ENCODE data around the gene CFLAR. TPM values are rescaled to one million over a fixed set of nuclear protein-coding genes. Genes with fewer than 3 reads are reported as not detected.

CFLAR gene
- total RNA-seq = 56.2 and 103 TPM in 2 replicates

GRCh38 chr2:201116115-201116958 lies at the start of gene CFLAR:
TSS of gene CFLAR (plus strand) at chr2:201116164. CDS start at chr2:201129866, 13,702 bp downstream.
- TF ChIP-seq, protein P1, sequence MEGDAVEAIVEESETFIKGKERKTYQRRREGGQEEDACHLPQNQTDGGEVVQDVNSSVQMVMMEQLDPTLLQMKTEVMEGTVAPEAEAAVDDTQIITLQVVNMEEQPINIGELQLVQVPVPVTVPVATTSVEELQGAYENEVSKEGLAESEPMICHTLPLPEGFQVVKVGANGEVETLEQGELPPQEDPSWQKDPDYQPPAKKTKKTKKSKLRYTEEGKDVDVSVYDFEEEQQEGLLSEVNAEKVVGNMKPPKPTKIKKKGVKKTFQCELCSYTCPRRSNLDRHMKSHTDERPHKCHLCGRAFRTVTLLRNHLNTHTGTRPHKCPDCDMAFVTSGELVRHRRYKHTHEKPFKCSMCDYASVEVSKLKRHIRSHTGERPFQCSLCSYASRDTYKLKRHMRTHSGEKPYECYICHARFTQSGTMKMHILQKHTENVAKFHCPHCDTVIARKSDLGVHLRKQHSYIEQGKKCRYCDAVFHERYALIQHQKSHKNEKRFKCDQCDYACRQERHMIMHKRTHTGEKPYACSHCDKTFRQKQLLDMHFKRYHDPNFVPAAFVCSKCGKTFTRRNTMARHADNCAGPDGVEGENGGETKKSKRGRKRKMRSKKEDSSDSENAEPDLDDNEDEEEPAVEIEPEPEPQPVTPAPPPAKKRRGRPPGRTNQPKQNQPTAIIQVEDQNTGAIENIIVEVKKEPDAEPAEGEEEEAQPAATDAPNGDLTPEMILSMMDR (conservative IDR thresholded peaks at IDR 0.05; ENCODE audit: low read depth, low read length) = no peak
- peak within 1 kb of the TSS; percentile 83 for H3K4me3 ChIP-seq (ENCODE audit: low read depth, low read length)
- DNase-seq (ENCODE audit: low read depth) = no peak

DNA sequence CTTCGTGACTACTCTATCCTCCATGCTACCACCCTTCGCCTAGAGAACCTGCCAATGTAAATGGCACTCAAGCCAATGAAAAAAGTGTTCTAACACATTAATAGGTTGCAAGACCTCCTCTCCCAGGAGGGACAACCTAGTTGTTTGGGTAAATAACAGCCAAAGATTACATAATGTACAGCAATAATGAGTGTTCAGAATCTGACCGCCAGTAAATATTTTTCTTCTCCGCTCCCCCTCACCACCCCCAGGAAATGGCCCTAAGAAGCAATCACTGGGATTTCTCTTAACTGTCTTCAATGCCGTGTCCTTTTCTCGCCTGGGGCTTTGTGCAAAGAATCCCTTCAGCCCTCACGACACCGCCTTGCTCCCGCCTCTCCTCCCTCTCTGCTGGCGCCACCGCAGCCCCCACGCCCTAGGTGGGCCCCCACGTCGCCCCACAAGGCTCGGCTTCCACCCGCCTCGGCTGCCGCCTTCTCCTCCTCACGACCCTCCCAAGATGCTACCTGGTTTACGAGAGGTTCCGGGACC lies 45.0 kb upstream of the CFLAR start:
- peak overlapping the region; percentile 93 for H3K4me3 ChIP-seq (ENCODE audit: low read depth, low read length)
- DNase-seq (ENCODE audit: low read depth) = no peak
- TF ChIP-seq, protein P1 (conservative IDR thresholded peaks at IDR 0.05; ENCODE audit: low read depth, low read length) = no peak

DNA sequence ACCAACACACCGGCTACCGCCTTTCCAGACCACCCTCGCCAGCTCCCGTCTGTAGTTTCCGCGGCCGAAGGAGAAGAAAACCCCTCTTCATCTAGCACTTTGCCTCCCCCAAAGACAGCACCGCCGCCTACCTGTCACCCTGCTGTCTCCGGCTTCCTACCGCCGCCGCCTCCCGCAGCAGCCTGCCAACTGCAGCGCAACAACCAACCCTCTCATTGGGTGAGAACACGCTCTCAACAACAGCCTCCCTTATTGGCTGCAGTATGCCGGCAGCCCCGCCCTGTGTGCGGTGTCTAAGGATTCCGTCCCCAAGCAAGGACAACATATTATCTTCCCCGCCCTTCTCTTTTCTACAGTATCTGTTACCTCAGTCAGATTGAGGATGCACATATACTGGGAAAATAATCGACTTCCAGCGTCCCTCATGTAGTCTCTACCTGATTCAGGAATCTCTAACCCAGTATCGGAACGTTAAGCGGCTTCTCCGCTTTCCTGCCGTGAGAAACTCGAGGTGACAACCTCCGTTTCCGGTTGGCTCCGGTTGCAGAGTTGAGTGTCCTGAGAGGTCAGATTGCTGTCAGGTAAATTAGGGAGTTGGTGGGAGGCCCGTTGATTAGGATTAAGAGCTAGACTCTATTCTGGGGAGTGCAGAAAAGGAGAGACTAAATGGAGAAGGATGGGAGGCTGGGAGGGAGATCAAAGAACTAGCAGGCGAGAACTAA lies 44.3 kb upstream of the CFLAR start, which contains the start of the genes HYCC2 and NDUFB3:
Gene HYCC2 (minus strand): TSS at position 193 of the 722 bp plus-strand sequence. CDS start 47,662 bp downstream, outside the sequence.
Gene NDUFB3 (plus strand): TSS at position 523 of the 722 bp plus-strand sequence. CDS start 6,882 bp downstream, outside the sequence.
- TF ChIP-seq, protein P1 (conservative IDR thresholded peaks at IDR 0.05; ENCODE audit: low read depth, low read length) = peak; percentile 41
- peak within 1 kb of the TSS; percentile 93 for H3K4me3 ChIP-seq (ENCODE audit: low read depth, low read length)
- DNase-seq (ENCODE audit: low read depth) = peak; percentile 80

DNA sequence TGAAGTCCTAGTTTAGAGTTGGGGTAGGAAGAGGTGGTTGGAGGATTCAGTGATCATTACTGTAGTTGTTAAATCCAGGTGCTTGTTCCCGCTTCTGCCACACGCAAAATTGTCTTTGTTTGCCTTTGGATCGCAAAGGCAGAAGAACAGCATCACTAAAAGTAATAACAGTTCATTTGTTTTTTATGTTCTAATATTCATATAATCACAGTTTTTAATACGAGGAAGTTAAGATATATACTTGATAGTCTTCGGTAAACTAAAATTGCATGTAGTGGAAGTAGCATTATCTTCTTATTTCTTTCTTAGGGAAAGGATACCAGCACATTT lies 43.8 kb upstream of the CFLAR start:
- H3K4me3 ChIP-seq (ENCODE audit: low read depth, low read length) = peak overlapping the region; percentile 93
- no peak for DNase-seq (ENCODE audit: low read depth)
- TF ChIP-seq, protein P1 (conservative IDR thresholded peaks at IDR 0.05; ENCODE audit: low read depth, low read length) = no peak

DNA sequence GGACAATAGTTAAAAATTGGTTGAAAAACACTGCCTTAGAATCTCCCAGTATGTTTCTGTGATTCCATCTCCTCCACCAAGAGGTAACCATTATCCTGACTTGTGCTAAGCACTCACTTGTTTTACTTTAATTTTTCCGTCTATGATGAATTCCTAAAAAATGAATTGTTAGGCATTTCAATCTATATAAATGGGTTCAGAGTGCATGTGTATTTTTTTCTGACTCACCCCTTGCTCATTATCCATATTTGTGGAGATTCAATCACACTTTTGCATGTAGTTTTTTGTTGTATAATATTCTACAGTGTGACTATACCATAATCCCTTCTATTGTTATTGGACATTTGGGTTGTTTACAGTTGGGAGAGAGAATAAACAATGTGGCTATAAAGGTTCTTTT lies 42.9 kb upstream of the CFLAR start:
- no peak for DNase-seq (ENCODE audit: low read depth)
- TF ChIP-seq, protein P1 (conservative IDR thresholded peaks at IDR 0.05; ENCODE audit: low read depth, low read length) = no peak
- H3K4me3 ChIP-seq (ENCODE audit: low read depth, low read length) = peak overlapping the region; percentile 93

GRCh38 chr2:201074996-201075395 lies 41.0 kb upstream of the CFLAR start:
- TF ChIP-seq, protein P1 (conservative IDR thresholded peaks at IDR 0.05; ENCODE audit: low read depth, low read length) = no peak
- DNase-seq (ENCODE audit: low read depth) = no peak
- no peak overlapping the region for H3K4me3 ChIP-seq (ENCODE audit: low read depth, low read length)
